Mesenchymal stem cell (in vitro differentiated cells and primary cell): ENCODE measurements around the gene GPR149. TPM values are rescaled to one million over a fixed set of nuclear protein-coding genes. Genes with fewer than 3 reads are reported as not detected.

Experiments used
- DNase-seq: peaks from one replicate; pipeline ENCODE4 v3.0.0-alpha.2; 2013
- H2AFZ ChIP-seq: one replicate; pipeline ENCODE4 v1.6.1; 2013; ENCODE audit warnings: low read depth, mild to moderate bottlenecking, control low read depth, inconsistent platforms, low read length, moderate library complexity
- H2AK5ac ChIP-seq: 2 replicates; pipeline ENCODE4 v1.6.1; 2013; ENCODE audit warnings: low read length, moderate library complexity, mild to moderate bottlenecking, inconsistent platforms; ENCODE audit not compliant: severe bottlenecking
- H2BK120ac ChIP-seq: one replicate; pipeline ENCODE4 v1.6.1; 2013; ENCODE audit warnings: low read depth, mild to moderate bottlenecking, inconsistent platforms, low read length, moderate library complexity
- H2BK12ac ChIP-seq, 2 experiments: one replicate each; pipeline ENCODE4 v1.6.1; 2013; ENCODE audit warnings: inconsistent platforms in 2 of 2, low read length in 2 of 2, mild to moderate bottlenecking in 2 of 2, moderate library complexity in 2 of 2, control low read depth in 1 of 2
- H2BK15ac ChIP-seq: one replicate; pipeline ENCODE4 v1.6.1; 2013; ENCODE audit warnings: mild to moderate bottlenecking, low read depth, inconsistent platforms; ENCODE audit not compliant: poor library complexity, severe bottlenecking
- H2BK5ac ChIP-seq: 2 replicates; pipeline ENCODE4 v1.6.1; 2013; ENCODE audit warnings: low read depth, mild to moderate bottlenecking, low read length, control low read depth, inconsistent platforms; ENCODE audit not compliant: poor library complexity, severe bottlenecking
- H3K14ac ChIP-seq, 2 experiments: one replicate each; pipeline ENCODE4 v1.6.1; 2013; ENCODE audit warnings: inconsistent platforms in 2 of 2, low read length in 2 of 2, control low read depth in 1 of 2, mild to moderate bottlenecking in 1 of 2, moderate library complexity in 1 of 2
- H3K18ac ChIP-seq, 2 experiments: one replicate each; pipeline ENCODE4 v1.6.1; 2013; ENCODE audit warnings: inconsistent platforms in 2 of 2, low read length in 2 of 2, control low read depth in 1 of 2, low read depth in 1 of 2, mild to moderate bottlenecking in 1 of 2
- H3K23ac ChIP-seq, 2 experiments: one replicate each; pipeline ENCODE4 v1.6.1; 2013; ENCODE audit warnings: inconsistent platforms in 2 of 2, low read length in 2 of 2, mild to moderate bottlenecking in 2 of 2, moderate library complexity in 2 of 2, control low read depth in 1 of 2
- H3K27ac ChIP-seq: 2 replicates; pipeline ENCODE4 v1.5.1; 2013; ENCODE audit warnings: mild to moderate bottlenecking, moderate library complexity, low read length, control low read depth, inconsistent platforms; ENCODE audit not compliant: poor library complexity, severe bottlenecking
- H3K27me3 ChIP-seq, 2 experiments: 2 replicates each; pipeline versions ENCODE4 v1.6.1 to v1.7.0; 2013; ENCODE audit warnings: low read length in 2 of 2, mild to moderate bottlenecking in 2 of 2, moderate library complexity in 2 of 2, control low read depth in 1 of 2, inconsistent platforms in 1 of 2; ENCODE audit not compliant: control insufficient read depth in 1 of 2, insufficient read depth in 1 of 2
- H3K36me3 ChIP-seq, 2 experiments: 2 replicates each; pipeline versions ENCODE4 v1.6.1 to v1.7.0; 2013; ENCODE audit warnings: low read length in 2 of 2, control low read depth in 1 of 2, inconsistent platforms in 1 of 2, low read depth in 1 of 2, mild to moderate bottlenecking in 1 of 2; ENCODE audit not compliant: insufficient read depth in 2 of 2, control insufficient read depth in 1 of 2
- H3K4ac ChIP-seq, 2 experiments: one replicate each; pipeline ENCODE4 v1.6.1; 2013; ENCODE audit warnings: inconsistent platforms in 2 of 2, low read length in 2 of 2, mild to moderate bottlenecking in 2 of 2, moderate library complexity in 2 of 2, control low read depth in 1 of 2, low read depth in 1 of 2
- H3K4me1 ChIP-seq: 2 replicates; pipeline ENCODE4 v1.6.1; 2013; ENCODE audit warnings: low read depth, low read length, control low read depth; ENCODE audit not compliant: control insufficient read depth, insufficient read depth
- H3K4me2 ChIP-seq: 2 replicates; pipeline ENCODE4 v1.6.1; 2013; ENCODE audit warnings: low read length, mild to moderate bottlenecking, inconsistent platforms; ENCODE audit not compliant: poor library complexity, severe bottlenecking
- H3K4me3 ChIP-seq, 2 experiments: 2 replicates each; pipeline versions ENCODE4 v1.5.1 to v1.7.0; 2013; ENCODE audit warnings: low read length in 2 of 2, mild to moderate bottlenecking in 2 of 2, control low read depth in 1 of 2, low read depth in 1 of 2; ENCODE audit not compliant: insufficient read depth in 1 of 2
- H3K79me1 ChIP-seq: replicated peaks from 2 replicates; pipeline ENCODE4 v1.6.1; 2013; ENCODE audit warnings: mild to moderate bottlenecking, control low read depth, low read length, inconsistent platforms; ENCODE audit not compliant: poor library complexity, severe bottlenecking
- H3K9ac ChIP-seq: 2 replicates; pipeline ENCODE4 v1.7.0; 2013; ENCODE audit warnings: mild to moderate bottlenecking, low read length, moderate library complexity
- H3K9me3 ChIP-seq: 2 replicates; pipeline ENCODE4 v1.7.0; 2013; ENCODE audit warnings: mild to moderate bottlenecking, low read length; ENCODE audit not compliant: control insufficient read depth
- H4K8ac ChIP-seq: one replicate; pipeline ENCODE4 v1.6.1; 2013; ENCODE audit warnings: inconsistent platforms, mild to moderate bottlenecking, low read length, moderate library complexity
- H4K91ac ChIP-seq: one replicate; pipeline ENCODE4 v1.6.1; 2013; ENCODE audit warnings: mild to moderate bottlenecking, low read length, inconsistent platforms
- WGBS: methylation state at CpG from one replicate; pipeline ENCODE4 v1.1.7; 2013; ENCODE audit warnings: mixed read lengths; 5-methylcytosine and 5-hydroxymethylcytosine counted together
- polyA plus RNA-seq, 2 experiments: library from polyadenylated mRNA; stranded (reverse); fragments of 200-250 nt; gene quantifications; one replicate each; pipeline ENCODE4 v1.2.3, GENCODE V29; 2013

The GPR149 gene, protein sequence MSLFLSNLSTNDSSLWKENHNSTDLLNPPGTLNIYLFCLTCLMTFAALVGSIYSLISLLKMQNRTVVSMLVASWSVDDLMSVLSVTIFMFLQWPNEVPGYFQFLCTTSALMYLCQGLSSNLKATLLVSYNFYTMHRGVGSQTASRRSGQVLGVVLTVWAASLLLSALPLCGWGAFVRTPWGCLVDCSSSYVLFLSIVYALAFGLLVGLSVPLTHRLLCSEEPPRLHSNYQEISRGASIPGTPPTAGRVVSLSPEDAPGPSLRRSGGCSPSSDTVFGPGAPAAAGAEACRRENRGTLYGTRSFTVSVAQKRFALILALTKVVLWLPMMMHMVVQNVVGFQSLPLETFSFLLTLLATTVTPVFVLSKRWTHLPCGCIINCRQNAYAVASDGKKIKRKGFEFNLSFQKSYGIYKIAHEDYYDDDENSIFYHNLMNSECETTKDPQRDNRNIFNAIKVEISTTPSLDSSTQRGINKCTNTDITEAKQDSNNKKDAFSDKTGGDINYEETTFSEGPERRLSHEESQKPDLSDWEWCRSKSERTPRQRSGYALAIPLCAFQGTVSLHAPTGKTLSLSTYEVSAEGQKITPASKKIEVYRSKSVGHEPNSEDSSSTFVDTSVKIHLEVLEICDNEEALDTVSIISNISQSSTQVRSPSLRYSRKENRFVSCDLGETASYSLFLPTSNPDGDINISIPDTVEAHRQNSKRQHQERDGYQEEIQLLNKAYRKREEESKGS
- not detected for polyA plus RNA-seq (2013, experiment 1 of 2)
- polyA plus RNA-seq (2013, experiment 2 of 2), result not detected

DNA sequence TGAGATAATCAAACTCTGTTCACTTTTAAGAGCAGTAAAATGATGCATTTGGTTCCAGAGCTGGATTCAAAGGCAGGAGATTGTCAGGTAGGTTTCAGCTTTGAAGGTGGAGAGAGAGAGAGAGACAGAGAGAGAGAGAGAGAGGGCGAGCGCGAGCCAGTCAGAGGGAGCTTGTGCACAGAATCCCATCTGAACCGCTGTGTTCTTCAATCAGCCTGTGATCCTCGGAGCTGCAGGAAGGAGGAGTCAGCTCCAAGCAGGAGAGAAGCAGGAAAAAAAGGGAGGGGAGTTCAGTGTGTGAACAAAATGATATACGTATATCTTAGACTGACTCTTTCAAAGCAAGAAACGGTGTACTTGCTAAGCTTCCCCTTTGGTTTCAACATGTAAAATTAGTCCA, at the start of gene GPR149:
Gene GPR149 (minus strand): TSS at position 177 of the 400 bp plus-strand sequence. CDS start 575 bp downstream, outside the sequence.
- Histone ChIP-seq H2BK12ac (no peak within 1 kb of the TSS), H2AK5ac (no peak within 1 kb of the TSS), H3K27me3 (peaks cover 35 to 45% of the 10 kb centered on the region in 2 experiments), H2BK5ac (no peak within 1 kb of the TSS), H3K18ac (no peak within 1 kb of the TSS), H3K9me3 (no peaks in the 10 kb centered on the region), H3K23ac (peak within 1 kb of the TSS in 1 of 2 experiments; percentile 42), H3K79me1 (no peaks in the 10 kb centered on the region), H2AFZ (no peak within 1 kb of the TSS), H4K91ac (no peak within 1 kb of the TSS), H3K4me2 (no peak within 1 kb of the TSS), H4K8ac (no peak within 1 kb of the TSS), H3K4me3 (peak within 1 kb of the TSS in 1 of 2 experiments; percentile 76), H3K4me1 (peaks cover 8% of the 10 kb centered on the region), H2BK15ac (no peak within 1 kb of the TSS), H3K9ac (no peak within 1 kb of the TSS), H3K14ac (no peak within 1 kb of the TSS), H2BK120ac (no peak within 1 kb of the TSS), H3K36me3 (no peaks in the 10 kb centered on the region), H3K27ac (no peak within 1 kb of the TSS), H3K4ac (no peak within 1 kb of the TSS)
- 34% methylated on average over 6 of the region's 7 CpGs for WGBS
- DNase-seq, result no peak

DNA sequence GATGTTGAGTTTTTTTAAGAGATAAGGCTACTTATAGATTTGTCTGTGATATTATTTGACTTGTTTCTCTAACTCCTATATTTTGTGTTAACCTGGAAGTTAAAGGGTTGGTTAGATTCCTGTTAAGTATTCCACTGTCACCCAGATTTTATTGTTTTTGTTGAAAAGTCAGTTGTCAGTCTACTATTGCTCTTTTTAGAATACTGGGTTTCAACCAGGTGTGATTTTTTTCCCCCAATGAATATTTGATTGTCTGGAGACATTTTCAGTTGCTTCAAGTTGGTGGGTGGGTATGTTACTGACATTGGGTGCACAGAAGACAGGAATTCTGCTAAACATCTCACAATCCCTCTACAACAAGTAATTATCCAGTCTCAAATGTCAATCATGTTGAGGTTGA, 43.8 kb upstream of the GPR149 start:
- H3K4ac ChIP-seq, result no peak overlapping the region
- H3K9me3 ChIP-seq, result peaks cover 26% of the 10 kb centered on the region
- no peak overlapping the region for H2BK12ac ChIP-seq
- no peaks in the 10 kb centered on the region for H3K4me1 ChIP-seq
- no peak overlapping the region for H2AK5ac ChIP-seq
- H2AFZ ChIP-seq, result no peak overlapping the region
- H3K23ac ChIP-seq, result no peak overlapping the region
- H2BK5ac ChIP-seq, result no peak overlapping the region
- H3K18ac ChIP-seq, result no peak overlapping the region
- H3K14ac ChIP-seq, result no peak overlapping the region
- H3K36me3 ChIP-seq, result no peaks in the 10 kb centered on the region
- no peak overlapping the region for H2BK15ac ChIP-seq
- H3K4me3 ChIP-seq, result no peak overlapping the region
- H3K27ac ChIP-seq, result no peak overlapping the region
- H3K9ac ChIP-seq, result no peak overlapping the region
- H4K91ac ChIP-seq, result no peak overlapping the region
- H3K27me3 ChIP-seq, result no peaks in the 10 kb centered on the region
- no peaks in the 10 kb centered on the region for H3K79me1 ChIP-seq
- no peak overlapping the region for H4K8ac ChIP-seq
- DNase-seq, result no peak
- H2BK120ac ChIP-seq, result no peak overlapping the region
- no peak overlapping the region for H3K4me2 ChIP-seq

DNA sequence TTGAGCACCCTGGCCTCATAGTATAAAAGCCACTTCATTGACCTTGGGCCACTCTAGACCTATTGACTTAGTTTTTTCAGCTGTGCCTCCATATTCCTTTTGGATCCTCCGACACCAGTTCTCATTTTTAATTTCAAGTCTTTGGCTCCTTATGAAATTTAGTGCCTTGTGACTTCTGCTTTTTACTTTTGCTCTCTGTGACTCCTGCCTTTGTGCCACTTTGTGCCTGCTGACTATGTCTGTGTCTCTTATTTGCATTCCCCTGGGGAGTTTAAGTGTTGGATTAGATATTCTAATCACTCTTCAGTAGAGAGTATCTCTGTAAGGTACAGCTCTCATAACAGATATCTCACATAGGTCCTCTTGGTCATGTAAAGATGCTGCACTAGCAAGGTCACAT, 39.6 kb upstream of the GPR149 start:
- Histone ChIP-seq H3K9me3 (peaks cover 16% of the 10 kb centered on the region), H3K79me1 (no peaks in the 10 kb centered on the region), H3K23ac (no peak overlapping the region), H4K8ac (no peak overlapping the region), H4K91ac (no peak overlapping the region), H3K9ac (no peak overlapping the region), H2BK120ac (no peak overlapping the region), H3K18ac (no peak overlapping the region), H2AFZ (no peak overlapping the region), H3K4me3 (no peak overlapping the region), H3K4ac (no peak overlapping the region), H2AK5ac (no peak overlapping the region), H3K36me3 (no peaks in the 10 kb centered on the region), H2BK15ac (no peak overlapping the region), H3K27ac (no peak overlapping the region), H2BK12ac (no peak overlapping the region), H3K27me3 (no peaks in the 10 kb centered on the region), H3K4me1 (no peaks in the 10 kb centered on the region), H2BK5ac (no peak overlapping the region), H3K14ac (no peak overlapping the region), H3K4me2 (no peak overlapping the region)
- no peak for DNase-seq
- WGBS, result 69% methylated on average over 1 of the region's 1 CpG

DNA sequence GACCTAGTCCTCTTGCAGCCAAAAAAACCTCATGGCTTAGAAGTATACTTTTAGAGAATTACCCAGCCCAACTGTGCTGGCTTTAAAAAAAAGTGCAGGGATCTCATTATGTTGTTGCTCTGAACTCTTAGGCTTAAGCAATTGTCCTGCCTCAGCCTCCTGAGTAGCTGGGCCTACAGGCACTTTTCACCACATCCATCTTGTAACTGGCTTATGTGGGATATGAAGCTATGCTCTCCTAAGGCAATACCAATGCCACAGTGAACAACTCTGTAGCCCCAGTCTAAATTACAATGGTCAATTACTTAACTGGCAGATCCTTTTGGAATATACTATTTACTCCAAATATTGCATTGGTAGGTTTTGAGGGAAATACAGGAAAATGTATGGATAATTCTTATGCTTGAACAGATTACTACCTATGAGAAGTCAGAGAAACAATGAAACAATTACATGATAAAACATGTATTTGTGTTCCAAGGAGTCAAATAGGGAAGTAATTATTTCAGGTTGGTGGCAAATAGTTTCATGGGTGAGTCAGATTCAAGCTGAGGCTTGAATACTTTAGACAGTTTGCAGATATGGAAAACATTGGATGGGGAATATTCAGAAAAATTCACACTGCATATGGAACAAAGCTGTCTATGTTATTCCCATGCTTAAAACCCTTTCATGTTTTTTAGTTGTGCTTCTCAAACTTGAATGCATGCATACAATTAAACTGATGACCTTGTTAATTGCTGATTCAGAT, 34.6 kb upstream of the GPR149 start:
- no peak overlapping the region for H3K4me2 ChIP-seq
- no peaks in the 10 kb centered on the region for H3K27me3 ChIP-seq
- H4K91ac ChIP-seq, result no peak overlapping the region
- no peak overlapping the region for H2BK120ac ChIP-seq
- no peak overlapping the region for H3K4ac ChIP-seq
- H3K14ac ChIP-seq, result no peak overlapping the region
- no peak overlapping the region for H2BK15ac ChIP-seq
- H3K36me3 ChIP-seq, result no peaks in the 10 kb centered on the region
- no peak overlapping the region for H2AK5ac ChIP-seq
- no peak overlapping the region for H2BK5ac ChIP-seq
- no peak for DNase-seq
- no peaks in the 10 kb centered on the region for H3K9me3 ChIP-seq
- H4K8ac ChIP-seq, result no peak overlapping the region
- no peaks in the 10 kb centered on the region for H3K4me1 ChIP-seq
- no peak overlapping the region for H2AFZ ChIP-seq
- no peak overlapping the region for H3K23ac ChIP-seq
- H3K18ac ChIP-seq, result no peak overlapping the region
- no peak overlapping the region for H3K27ac ChIP-seq
- H2BK12ac ChIP-seq, result no peak overlapping the region
- H3K4me3 ChIP-seq, result no peak overlapping the region
- H3K9ac ChIP-seq, result no peak overlapping the region
- no peaks in the 10 kb centered on the region for H3K79me1 ChIP-seq
